Neutrophil (primary cell): ENCODE data around the gene CDKAL1.

ENCODE experiments used
- H3K27ac ChIP-seq: fragments of 200-600 bp; sonication (generic); 2 replicates; pipeline ENCODE4 v1.5.1; 2016; ENCODE audit warnings: mild to moderate bottlenecking, moderate library complexity
- H3K27me3 ChIP-seq: fragments of 200-600 bp; sonication (generic); 2 replicates; pipeline ENCODE4 v1.6.0; 2016; ENCODE audit warnings: mild to moderate bottlenecking
- H3K36me3 ChIP-seq: fragments of 200-600 bp; sonication (generic); 2 replicates; pipeline ENCODE4 v1.5.1; 2017
- H3K4me1 ChIP-seq, 2 experiments: fragments of 200-600 bp in 1 of 2; sonication (generic) in 1 of 2; 1 replicate in 1 of 2; 2 replicates in 1 of 2; pipeline versions ENCODE4 v1.5.1 to v1.6.1; 2013 to 2016; ENCODE audit warnings: low read depth in 1 of 2, low read length in 1 of 2, mild to moderate bottlenecking in 1 of 2, moderate library complexity in 1 of 2; ENCODE audit not compliant: control insufficient read depth in 1 of 2, insufficient read depth in 1 of 2
- H3K4me3 ChIP-seq, 2 experiments: fragments of 200-600 bp in 1 of 2; sonication (generic) in 1 of 2; 1 replicate in 1 of 2; 2 replicates in 1 of 2; pipeline ENCODE4 v1.5.1; 2013 to 2016; ENCODE audit warnings: low read depth in 1 of 2, low read length in 1 of 2, mild to moderate bottlenecking in 1 of 2, moderate library complexity in 1 of 2
- H3K9me3 ChIP-seq: fragments of 200-600 bp; sonication (generic); 2 replicates; pipeline ENCODE4 v1.5.1; 2016
- CTCF ChIP-seq: fragments of 200-600 bp; sonication (generic); IDR thresholded peaks from 2 replicates; pipeline ENCODE4 v1.5.1; 2016; ENCODE audit warnings: antibody characterized with exemption

The CDKAL1 gene

GRCh38 chr6:21111093-21111725, 577.0 kb downstream of the CDKAL1 start:
- H3K27ac ChIP-seq, result no peak overlapping the region
- H3K27me3 ChIP-seq, result no peaks in the 10 kb centered on the region
- H3K4me3 ChIP-seq, result no peak overlapping the region
- H3K4me1 ChIP-seq, result no peaks in the 10 kb centered on the region
- no peaks in the 10 kb centered on the region for H3K9me3 ChIP-seq
- H3K36me3 ChIP-seq, result no peaks in the 10 kb centered on the region
- TF ChIP-seq CTCF, result no peak

GRCh38 chr6:21115111-21115510, 580.9 kb downstream of the CDKAL1 start:
- H3K4me1 ChIP-seq, result no peaks in the 10 kb centered on the region

GRCh38 chr6:21116736-21117135, 582.5 kb downstream of the CDKAL1 start:
- no peak for TF ChIP-seq CTCF
- no peaks in the 10 kb centered on the region for H3K9me3 ChIP-seq
- H3K27me3 ChIP-seq, result no peaks in the 10 kb centered on the region
- no peak overlapping the region for H3K27ac ChIP-seq
- H3K36me3 ChIP-seq, result no peaks in the 10 kb centered on the region
- no peak overlapping the region for H3K4me3 ChIP-seq
- no peaks in the 10 kb centered on the region for H3K4me1 ChIP-seq

More at GRCh38 chr6:21115111-21115510, 580.9 kb downstream of the CDKAL1 start:
- Histone ChIP-seq H3K27me3 (no peaks in the 10 kb centered on the region), H3K4me3 (no peak overlapping the region), H3K36me3 (no peaks in the 10 kb centered on the region), H3K9me3 (no peaks in the 10 kb centered on the region), H3K27ac (no peak overlapping the region)
- no peak for TF ChIP-seq CTCF

- no peaks in the 10 kb centered on the region for H3K4me1 ChIP-seq
- H3K9me3 ChIP-seq, result no peaks in the 10 kb centered on the region
- H3K27ac ChIP-seq, result no peak overlapping the region
- no peaks in the 10 kb centered on the region for H3K27me3 ChIP-seq
- no peak for TF ChIP-seq CTCF
- H3K4me3 ChIP-seq, result no peak overlapping the region
- H3K36me3 ChIP-seq, result no peaks in the 10 kb centered on the region
Observed at GRCh38 chr6:21118216-21118780, 584.0 kb downstream of the CDKAL1 start.

GRCh38 chr6:21121636-21122136, 587.4 kb downstream of the CDKAL1 start:
- Histone ChIP-seq H3K4me3 (no peak overlapping the region), H3K4me1 (no peaks in the 10 kb centered on the region), H3K9me3 (no peaks in the 10 kb centered on the region), H3K27me3 (no peaks in the 10 kb centered on the region), H3K27ac (no peak overlapping the region), H3K36me3 (no peaks in the 10 kb centered on the region)
- no peak for TF ChIP-seq CTCF
